Stimulated activated CD8-positive, alpha-beta memory T cell treated with anti-CD3 and anti-CD28 coated beads, Interleukin-15, amount 100 ng/mL, for 1 hour (primary cell): ENCODE results near the gene ZNF414.

Experiments used
- DNase-seq: peaks from one replicate; pipeline ENCODE4 v3.0.0-alpha.2; 2020; ENCODE audit warnings: low read depth

The ZNF414 gene

DNA sequence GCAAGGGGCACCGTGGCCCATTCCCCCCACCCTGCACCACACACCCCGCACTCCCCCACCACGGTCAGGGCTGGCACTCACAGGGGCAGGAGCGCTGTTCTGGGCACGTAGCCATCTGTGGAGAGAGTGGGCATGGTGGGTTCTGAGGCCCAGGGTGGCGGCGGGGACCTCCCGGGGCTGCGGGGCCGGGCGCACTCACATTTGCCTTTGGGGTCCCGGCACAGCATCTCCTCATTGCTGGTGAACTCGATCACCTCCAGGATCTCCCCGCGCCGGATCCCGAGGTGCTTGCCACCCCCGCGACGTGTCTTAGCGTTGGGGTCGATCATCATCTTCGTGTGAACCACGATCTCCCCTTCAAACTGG, 23.6 kb downstream of the ZNF414 start:
- DNase-seq: no peak

DNA sequence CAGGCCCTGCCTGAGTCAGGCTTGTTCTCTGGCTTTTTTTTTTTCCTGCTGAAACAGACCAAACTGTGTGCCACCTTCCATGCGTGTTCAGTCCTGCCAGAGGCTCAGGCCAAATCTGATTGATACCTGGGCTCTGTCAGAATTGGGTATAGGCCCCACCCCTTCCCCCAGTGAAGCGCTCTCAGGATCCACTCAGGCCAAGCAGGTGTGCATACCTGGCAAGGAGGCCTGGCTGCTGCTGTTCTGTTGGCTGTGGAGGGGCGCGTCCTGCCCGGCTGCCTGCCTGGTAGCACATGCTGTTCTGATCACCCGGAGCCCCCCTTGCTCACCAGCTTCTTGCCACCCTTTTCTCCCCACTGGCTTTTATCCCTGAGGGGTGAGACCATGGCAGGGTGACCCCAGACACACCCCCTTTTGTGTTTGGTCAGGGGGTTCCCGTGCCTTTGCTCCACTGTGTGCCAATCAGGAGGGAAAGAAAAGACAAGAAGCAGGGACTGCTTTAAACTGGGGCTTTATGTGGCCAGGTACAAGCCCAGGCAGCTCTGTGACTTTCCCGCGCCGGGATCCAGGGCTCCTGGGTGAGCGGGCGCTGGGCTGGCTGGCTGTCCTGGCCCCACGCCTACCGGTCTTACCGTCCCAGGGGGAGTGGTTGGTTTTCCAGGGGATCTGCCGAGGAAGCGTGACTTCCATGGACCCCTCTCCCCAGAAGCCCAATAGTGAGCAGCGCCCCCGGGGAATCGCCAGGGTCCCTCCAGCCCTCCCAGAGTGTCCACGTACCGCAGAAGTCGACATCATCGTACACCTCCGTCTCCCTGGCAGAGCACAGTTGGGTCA, 24.2 kb downstream of the ZNF414 start:
- DNase-seq: no peak

DNA sequence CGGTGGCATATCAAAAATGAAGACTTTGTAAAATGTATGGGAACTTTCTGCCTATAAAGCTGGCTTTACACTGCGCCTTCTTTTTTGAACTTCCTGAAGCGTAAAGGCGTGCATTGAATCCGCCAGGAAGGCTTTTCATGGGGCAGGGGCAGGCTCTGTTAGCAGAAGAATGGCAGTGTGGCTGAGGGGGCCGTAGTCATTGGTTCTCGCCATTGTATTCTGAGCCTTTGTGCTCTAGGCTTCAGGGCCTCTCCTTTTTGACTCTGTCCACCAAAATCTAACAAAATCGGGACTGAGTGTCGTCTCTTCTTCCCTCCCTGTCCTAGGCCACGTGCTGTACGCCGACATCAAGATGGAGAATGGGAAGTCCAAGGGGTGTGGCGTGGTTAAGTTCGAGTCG, 25.6 kb downstream of the ZNF414 start:
- no peak for DNase-seq

- DNase-seq: peak; percentile 22
These were observed 26.7 kb downstream of the ZNF414 start for GRCh38 chr19:8487137-8487851.

DNA sequence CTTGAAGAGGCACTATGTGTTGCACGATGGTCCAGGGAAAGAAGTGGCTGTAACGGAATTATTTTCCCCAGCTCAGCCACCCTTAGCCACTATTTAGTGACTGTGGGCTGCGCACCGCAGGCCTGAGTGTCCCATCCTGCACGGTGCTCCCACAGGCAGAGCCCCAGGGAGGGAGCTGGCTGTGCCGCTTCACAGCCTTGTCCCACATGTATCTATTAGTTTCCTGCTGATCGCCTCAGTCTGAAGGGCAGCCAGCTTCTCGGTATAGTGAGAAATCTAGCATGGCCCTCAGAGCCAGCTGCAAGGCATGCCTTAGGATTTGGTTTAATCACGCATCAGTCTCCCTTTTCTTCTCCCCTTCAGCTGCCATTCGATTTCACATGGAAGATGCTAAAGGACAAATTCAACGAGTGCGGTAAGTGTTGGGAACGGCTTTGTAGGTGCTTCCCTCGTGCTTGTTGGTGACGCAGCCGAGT, 27.3 kb downstream of the ZNF414 start:
- DNase-seq: no peak

DNA sequence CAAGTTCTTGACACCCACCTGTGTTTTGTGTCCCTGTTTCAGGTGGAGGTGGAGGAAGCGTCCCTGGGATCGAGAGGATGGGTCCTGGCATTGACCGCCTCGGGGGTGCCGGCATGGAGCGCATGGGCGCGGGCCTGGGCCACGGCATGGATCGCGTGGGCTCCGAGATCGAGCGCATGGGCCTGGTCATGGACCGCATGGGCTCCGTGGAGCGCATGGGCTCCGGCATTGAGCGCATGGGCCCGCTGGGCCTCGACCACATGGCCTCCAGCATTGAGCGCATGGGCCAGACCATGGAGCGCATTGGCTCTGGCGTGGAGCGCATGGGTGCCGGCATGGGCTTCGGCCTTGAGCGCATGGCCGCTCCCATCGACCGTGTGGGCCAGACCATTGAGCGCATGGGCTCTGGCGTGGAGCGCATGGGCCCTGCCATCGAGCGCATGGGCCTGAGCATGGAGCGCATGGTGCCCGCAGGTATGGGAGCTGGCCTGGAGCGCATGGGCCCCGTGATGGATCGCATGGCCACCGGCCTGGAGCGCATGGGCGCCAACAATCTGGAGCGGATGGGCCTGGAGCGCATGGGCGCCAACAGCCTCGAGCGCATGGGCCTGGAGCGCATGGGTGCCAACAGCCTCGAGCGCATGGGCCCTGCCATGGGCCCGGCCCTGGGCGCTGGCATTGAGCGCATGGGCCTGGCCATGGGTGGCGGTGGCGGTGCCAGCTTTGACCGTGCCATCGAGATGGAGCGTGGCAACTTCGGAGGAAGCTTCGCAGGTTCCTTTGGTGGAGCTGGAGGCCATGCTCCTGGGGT, 28.2 kb downstream of the ZNF414 start:
- DNase-seq: no peak

DNA sequence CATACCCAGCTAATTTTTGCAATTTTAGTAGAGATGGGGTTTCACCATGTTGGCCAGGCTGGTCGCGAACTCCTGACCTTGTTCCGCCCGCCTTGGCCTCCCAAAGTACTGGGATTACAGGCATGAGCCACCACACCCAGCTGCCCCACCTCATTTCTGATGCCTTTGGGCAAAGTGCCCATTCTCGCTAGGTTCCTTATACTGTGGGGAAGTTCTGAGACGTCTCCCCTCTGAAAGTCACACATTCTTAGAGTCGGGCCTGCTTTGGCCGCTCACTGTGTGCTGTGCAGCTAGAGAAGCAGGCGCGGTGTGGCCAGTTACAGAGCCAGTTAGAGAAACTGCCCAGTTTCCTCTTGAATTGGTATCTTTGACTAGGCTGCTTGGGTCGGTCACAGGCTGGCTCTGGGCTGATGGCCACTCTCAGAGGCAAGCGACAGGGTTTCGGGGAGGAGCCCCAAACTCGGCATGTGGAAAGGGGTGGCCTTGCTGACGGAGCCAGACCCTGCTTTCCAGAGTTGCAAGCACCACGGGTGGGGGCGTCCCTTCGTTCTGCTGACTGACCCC, 29.6 kb downstream of the ZNF414 start:
- DNase-seq: no peak

- no peak for DNase-seq
These were observed 30.8 kb downstream of the ZNF414 start for GRCh38 chr19:8483165-8483564.

DNA sequence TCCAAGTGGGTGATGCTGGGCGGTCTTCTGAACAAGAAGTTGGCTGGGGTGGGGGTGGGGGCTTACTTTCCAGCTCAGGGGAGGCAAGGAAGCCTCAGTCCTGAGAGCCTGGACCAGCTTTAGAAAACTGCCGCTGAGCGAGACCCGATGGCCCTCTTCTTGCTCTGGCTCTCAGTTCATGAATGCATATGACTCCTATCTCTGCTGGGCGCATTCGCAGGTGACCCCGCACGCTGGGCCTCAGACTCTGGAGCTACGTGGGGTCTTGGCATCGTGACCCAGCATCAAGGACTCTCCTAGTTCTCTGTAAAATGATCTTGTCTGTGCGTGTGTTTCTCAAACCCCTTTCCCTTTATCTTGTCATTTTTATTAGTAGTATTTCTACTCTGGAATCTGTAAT, 31.3 kb downstream of the ZNF414 start:
- no peak for DNase-seq

- no peak for DNase-seq
These were observed 32.4 kb downstream of the ZNF414 start for GRCh38 chr19:8481616-8482015.

GRCh38 chr19:8481201-8481600, 32.8 kb downstream of the ZNF414 start:
- no peak for DNase-seq

DNA sequence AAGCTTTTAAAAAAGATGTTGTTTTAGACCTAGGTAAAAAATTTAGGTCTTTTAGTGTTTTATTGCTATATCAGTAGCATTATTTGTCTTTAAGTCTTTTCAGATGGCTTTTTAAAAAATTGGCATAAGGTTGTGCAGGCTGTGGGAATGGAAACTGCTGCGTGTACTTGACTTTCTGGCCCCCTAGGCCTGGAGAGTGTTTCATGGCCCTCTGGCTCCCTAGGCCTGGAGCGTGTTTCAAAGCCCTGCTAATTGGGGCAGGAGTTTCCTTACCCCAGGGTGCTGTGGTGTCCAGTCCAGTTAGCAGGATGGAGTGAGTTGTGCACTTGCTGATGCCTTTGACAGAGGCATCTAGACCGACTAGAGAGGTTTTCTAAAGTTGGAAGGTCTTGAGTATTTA, 35.4 kb downstream of the ZNF414 start:
- no peak for DNase-seq

DNA sequence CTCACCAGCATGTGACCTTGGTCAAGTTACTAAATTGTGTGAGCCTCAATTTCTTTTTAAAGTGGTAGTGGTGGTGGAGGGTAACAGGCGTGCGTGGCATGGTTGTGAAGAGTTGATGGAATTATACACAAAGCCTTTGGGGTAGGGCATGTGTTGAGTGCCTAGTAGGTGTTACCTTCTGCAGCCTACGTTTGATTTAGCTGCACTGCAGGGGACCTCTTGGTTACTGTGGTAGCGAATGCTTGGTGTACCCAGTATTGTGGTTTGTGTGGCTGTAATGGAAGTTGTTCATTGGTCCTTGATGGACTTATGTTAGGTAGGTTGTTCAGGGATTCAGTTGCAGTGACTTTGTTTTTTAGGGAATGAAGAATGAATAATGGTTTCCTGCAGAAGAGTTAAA, 36.1 kb downstream of the ZNF414 start:
- no peak for DNase-seq

DNA sequence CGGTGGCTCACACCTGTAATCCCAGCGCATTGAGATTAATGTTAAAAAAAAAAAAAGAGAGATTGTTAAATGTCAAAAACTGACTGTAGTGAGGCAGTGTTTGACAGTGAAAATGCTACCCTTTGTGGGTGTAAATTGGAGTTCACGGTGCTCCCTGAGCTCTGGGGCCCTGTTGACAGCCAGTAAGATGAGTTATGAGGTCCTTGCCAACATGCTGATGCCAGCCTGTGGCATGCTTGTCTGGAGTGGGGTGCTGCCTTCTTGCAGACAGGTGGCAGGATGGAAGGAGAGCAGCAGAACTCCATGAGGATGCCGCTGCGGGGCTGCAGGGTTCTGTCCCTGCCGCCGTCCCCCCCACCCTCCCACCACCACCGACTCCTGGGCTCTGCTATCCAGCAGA, 37.4 kb downstream of the ZNF414 start:
- no peak for DNase-seq

DNA sequence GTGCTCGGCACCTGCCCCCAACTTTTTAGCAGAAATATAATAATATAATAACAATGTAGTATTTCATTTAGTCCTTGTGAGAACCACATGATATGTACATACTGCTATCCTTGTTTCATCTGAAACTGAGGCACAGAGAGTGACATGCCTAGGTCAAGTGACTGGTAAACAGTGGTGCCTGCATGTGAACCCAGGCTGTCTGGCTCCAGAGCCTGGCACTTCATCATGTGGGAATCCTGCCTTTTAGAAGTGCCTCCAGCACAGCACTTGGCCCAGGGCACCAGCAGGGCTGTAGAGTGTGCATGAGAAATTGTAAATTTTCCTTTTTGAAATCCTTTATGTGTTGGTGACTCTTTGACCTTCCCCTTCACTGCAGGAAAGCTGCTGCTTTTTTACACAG, 39.0 kb downstream of the ZNF414 start:
- no peak for DNase-seq

- DNase-seq: no peak
These were observed 40.1 kb downstream of the ZNF414 start for GRCh38 chr19:8473648-8474476.

- DNase-seq: no peak
These were observed 44.2 kb downstream of the ZNF414 start for GRCh38 chr19:8469613-8470368.

GRCh38 chr19:8468761-8469373, 45.1 kb downstream of the ZNF414 start:
- no peak for DNase-seq

DNA sequence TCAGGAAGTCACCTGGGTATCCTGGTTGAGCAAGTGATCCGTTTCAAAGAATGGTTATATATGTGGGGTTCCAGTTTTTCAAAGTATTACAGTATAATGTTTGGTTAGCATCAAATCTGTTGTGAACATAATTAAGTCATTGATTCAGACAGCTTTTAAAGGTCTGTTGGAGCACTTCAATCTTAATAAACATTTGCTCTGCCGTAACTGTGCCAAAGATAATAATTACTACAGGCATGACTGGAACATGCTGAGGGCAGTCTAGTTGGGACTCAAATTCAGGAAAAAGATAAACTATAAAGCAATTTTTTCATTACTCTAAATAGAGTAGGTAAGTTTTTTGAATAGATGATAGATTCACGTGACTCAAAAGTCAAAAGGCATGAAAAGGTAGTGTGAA, 45.8 kb downstream of the ZNF414 start:
- no peak for DNase-seq

DNA sequence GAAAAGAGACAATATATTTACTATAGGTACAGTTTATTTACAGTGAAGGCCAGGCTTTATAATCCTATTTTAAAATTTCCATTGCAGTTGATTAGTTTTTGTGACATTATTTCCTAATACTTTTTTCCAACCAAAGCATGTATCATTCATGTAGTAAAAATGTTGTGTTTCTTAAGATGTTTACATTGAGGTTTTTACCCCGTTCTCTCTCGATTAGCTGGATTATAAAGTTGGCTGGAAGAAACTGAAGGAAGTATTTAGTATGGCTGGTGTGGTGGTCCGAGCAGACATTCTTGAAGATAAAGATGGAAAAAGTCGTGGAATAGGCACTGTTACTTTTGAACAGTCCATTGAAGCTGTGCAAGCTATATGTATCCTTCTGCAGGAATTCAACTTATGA, 47.9 kb downstream of the ZNF414 start:
- DNase-seq: no peak
